Chondrocyte (in vitro differentiated cells): ENCODE data around the gene PHETA1. TPM values are rescaled to one million over a fixed set of nuclear protein-coding genes. Genes with fewer than 3 reads are reported as not detected.
"Not testable (repeated sequence)": the region's sequence is repeated elsewhere in the genome, so short reads cannot be mapped to it uniquely, and the experiment has no call there.

Experiments
- DNase-seq: peaks from one replicate; pipeline ENCODE4 v3.0.0; 2021; ENCODE audit warnings: mixed read lengths, low spot score
- H3K27ac Mint-ChIP-seq: one replicate; pipeline ENCODE4 v1.8.0; 2021; ENCODE audit warnings: mild to moderate bottlenecking, moderate library complexity, mixed read lengths; ENCODE audit not compliant: unreplicated experiment
- H3K27me3 Mint-ChIP-seq: 2 replicates; pipeline ENCODE4 v1.8.0; 2021; ENCODE audit warnings: low read depth, mixed read lengths
- H3K36me3 Mint-ChIP-seq: 2 replicates; pipeline ENCODE4 v1.8.0; 2021; ENCODE audit warnings: low read depth, mixed read lengths
- H3K4me1 Mint-ChIP-seq: 2 replicates; pipeline ENCODE4 v1.8.0; 2021; ENCODE audit warnings: low read depth, mild to moderate bottlenecking, mixed read lengths
- H3K4me3 Mint-ChIP-seq: one replicate; pipeline ENCODE4 v1.8.0; 2021; ENCODE audit warnings: mild to moderate bottlenecking, moderate library complexity, mixed read lengths; ENCODE audit not compliant: unreplicated experiment
- H3K9me3 Mint-ChIP-seq: 2 replicates; pipeline ENCODE4 v1.8.0; 2021; ENCODE audit warnings: low read depth, mixed read lengths
- CTCF ChIP-seq: fragments of 200-600 bp; sonication (generic); IDR thresholded peaks from 2 replicates; pipeline ENCODE4 v1.5.0; 2021; ENCODE audit warnings: antibody characterized with exemption, mild to moderate bottlenecking, moderate library complexity
- total RNA-seq: library from RNA; stranded (reverse); gene quantifications from 3 replicates; pipeline ENCODE4 v1.2.1, GENCODE V29; 2021

Gene PHETA1
- total RNA-seq, 1 donor from 2014 or later = 14.2 TPM

- Mint-ChIP-seq H3K36me3 (no peaks in the 10 kb centered on the region), H3K27ac (peak overlapping the region; percentile 62), H3K27me3 (no peaks in the 10 kb centered on the region), H3K4me3 (peak overlapping the region; percentile 81), H3K4me1 (peaks cover 53% of the 10 kb centered on the region), H3K9me3 (no peaks in the 10 kb centered on the region)
- DNase-seq = no peak
- TF ChIP-seq CTCF = no peak
Measured at GRCh38 chr12:111404362-111405148, 35.7 kb upstream of the PHETA1 start.

- peaks cover 38% of the 10 kb centered on the region for H3K4me1 Mint-ChIP-seq
- H3K27ac Mint-ChIP-seq, H3K27me3 Mint-ChIP-seq, H3K36me3 Mint-ChIP-seq, H3K4me3 Mint-ChIP-seq, H3K9me3 Mint-ChIP-seq, DNase-seq: not testable (repeated sequence)
Measured at GRCh38 chr12:111402490-111402824, 33.6 kb upstream of the PHETA1 start.

- Mint-ChIP-seq H3K4me1 (peaks cover 31% of the 10 kb centered on the region), H3K9me3 (no peaks in the 10 kb centered on the region), H3K36me3 (no peaks in the 10 kb centered on the region), H3K4me3 (no peak overlapping the region), H3K27me3 (no peaks in the 10 kb centered on the region), H3K27ac (no peak overlapping the region)
- DNase-seq = no peak
- TF ChIP-seq CTCF = no peak
Measured at GRCh38 chr12:111401167-111401605, 32.3 kb upstream of the PHETA1 start.

- H3K4me1 Mint-ChIP-seq = peaks cover 31% of the 10 kb centered on the region
- not testable (repeated sequence) for H3K4me3 Mint-ChIP-seq, H3K36me3 Mint-ChIP-seq, H3K27me3 Mint-ChIP-seq, H3K27ac Mint-ChIP-seq, DNase-seq, H3K9me3 Mint-ChIP-seq
Measured at GRCh38 chr12:111399741-111400404, 31.0 kb upstream of the PHETA1 start.

- H3K36me3 Mint-ChIP-seq = no peaks in the 10 kb centered on the region
Measured at GRCh38 chr12:111398530-111398929, 29.6 kb upstream of the PHETA1 start.

More at GRCh38 chr12:111398530-111398929, 29.6 kb upstream of the PHETA1 start:
- TF ChIP-seq CTCF = no peak
- Mint-ChIP-seq H3K4me1 (peaks cover 19% of the 10 kb centered on the region), H3K27me3 (no peaks in the 10 kb centered on the region), H3K27ac (no peak overlapping the region), H3K9me3 (no peaks in the 10 kb centered on the region), H3K4me3 (no peak overlapping the region)
- DNase-seq = no peak
